Panc1 (cell line): ENCODE data around the gene LPP. TPM values are rescaled to one million over a fixed set of nuclear protein-coding genes. Genes with fewer than 3 reads are reported as not detected.

Experiments
- ATAC-seq: fragments of 200-7000 bp; cut with Tn5 transposase; 2 replicates; pipeline ENCODE4 v1.9.1; 2020; ENCODE audit warnings: mild to moderate bottlenecking, moderate library complexity
- BruUV-seq: library from RNA; stranded (reverse); fragments of 400-500 nt; replicated peaks from 2 replicates; lab custom pipeline; 2021; lab: Mats Ljungman, UMichigan
- CTCF ChIA-PET: fragments of 300-600 bp; sonication (Branson Sonifier 250); formaldehyde crosslinking; loops from one replicate; lab custom pipeline; 2022; ENCODE audit warnings: antibody characterized with exemption; lab: Charles Lee
- POLR2A ChIA-PET: fragments of 300-600 bp; sonication (Branson Sonifier 250); formaldehyde crosslinking; loops from one replicate; lab custom pipeline; 2022; ENCODE audit warnings: antibody characterized with exemption; lab: Charles Lee
- DNase-seq: peaks from one replicate; pipeline ENCODE4 v3.0.0-alpha.2; 2010; ENCODE audit warnings: low read depth, low spot score
- H3K27ac ChIP-seq: 2 replicates; pipeline ENCODE4 v1.5.1; 2011; ENCODE audit warnings: mild to moderate bottlenecking, low read length, inconsistent platforms
- H3K27me3 ChIP-seq: fragments of 200-500 bp; sonication (Bioruptor generic); 2 replicates; pipeline ENCODE4 v1.6.0; 2014; ENCODE audit warnings: low read length, inconsistent platforms; ENCODE audit not compliant: control insufficient read depth, insufficient read depth
- H3K36me3 ChIP-seq: fragments of 200-500 bp; sonication (Bioruptor generic); 2 replicates; pipeline ENCODE4 v1.5.1; 2014; ENCODE audit warnings: inconsistent platforms, mild to moderate bottlenecking, low read length, moderate library complexity; ENCODE audit not compliant: control insufficient read depth, insufficient read depth
- H3K4me1 ChIP-seq: 2 replicates; pipeline ENCODE4 v1.5.1; 2011; ENCODE audit warnings: inconsistent platforms, mild to moderate bottlenecking, low read length, moderate library complexity; ENCODE audit not compliant: control insufficient read depth, insufficient read depth
- H3K4me3 ChIP-seq, 2 experiments: 2 replicates each; pipeline ENCODE4 v1.5.1; 2011 to 2012; ENCODE audit warnings: low read depth in 2 of 2, low read length in 2 of 2, mild to moderate bottlenecking in 2 of 2, inconsistent platforms in 1 of 2, moderate library complexity in 1 of 2
- H3K9me3 ChIP-seq: fragments of 200-500 bp; sonication (Bioruptor generic); 2 replicates; pipeline ENCODE4 v1.5.1; 2014; ENCODE audit warnings: low read depth, mild to moderate bottlenecking, inconsistent platforms, low read length, moderate library complexity; ENCODE audit not compliant: control insufficient read depth, insufficient read depth
- CTCF ChIP-seq: fragments of 450-650 bp; IDR thresholded peaks from 2 replicates; pipeline ENCODE4 v1.5.1; 2017; ENCODE audit warnings: mild to moderate bottlenecking
- POLR2AphosphoS5 ChIP-seq: IDR thresholded peaks from 2 replicates; pipeline ENCODE4 v1.6.1; 2012; ENCODE audit warnings: mild to moderate bottlenecking, low read depth, low read length, moderate library complexity
- REST ChIP-seq, 2 experiments: IDR thresholded peaks; 2 replicates each; pipeline ENCODE4 v1.6.1; 2011 to 2012; ENCODE audit warnings: low read depth in 2 of 2, control low read depth in 1 of 2, low read length in 1 of 2, mild to moderate bottlenecking in 1 of 2, moderate library complexity in 1 of 2; ENCODE audit not compliant: insufficient read depth in 1 of 2
- SIN3A ChIP-seq: IDR thresholded peaks from 2 replicates; pipeline ENCODE4 v1.6.1; 2012; ENCODE audit warnings: low read depth, mild to moderate bottlenecking, low read length, moderate library complexity, borderline replicate concordance; ENCODE audit not compliant: insufficient read depth
- TCF7L2 ChIP-seq: IDR thresholded peaks from 2 replicates; pipeline ENCODE4 v1.6.1; 2011; ENCODE audit warnings: mild to moderate bottlenecking, low read depth, low read length, inconsistent platforms
- in situ Hi-C: cut with HindIII; loops from 2 replicates; pipeline ENCODE4 v1.10.0; 2016; ENCODE audit warnings: low sequenced_read_pairs, low pct_unique_long_range_greater_than_20kb
- intact Hi-C: fragments of 100-400 bp; cut with micrococcal nuclease; formaldehyde crosslinking; loops from one replicate; pipeline ENCODE4 v1.10.0; 2022; ENCODE audit not compliant: unreplicated experiment
- total RNA-seq: library from RNA; stranded (reverse); gene quantifications from one replicate; pipeline ENCODE4 v1.2.1, GENCODE V29; 2021; ENCODE audit not compliant: unreplicated experiment

Gene LPP
- total RNA-seq, 1 experiment from 2014 or later = 90.0 TPM

GRCh38 chr3:188122571-188123169, 31.3 kb upstream of the LPP start:
- H3K36me3 ChIP-seq = no peaks in the 10 kb centered on the region
- in situ Hi-C loops (no loop called here), intact Hi-C loops (no loop called here)
- no peaks in the 10 kb centered on the region for H3K9me3 ChIP-seq
- ATAC-seq (no peak), DNase-seq (no peak)
- no peak for TF ChIP-seq SIN3A
- TF ChIP-seq TCF7L2 = no peak
- no peak for TF ChIP-seq CTCF
- TF ChIP-seq POLR2AphosphoS5 = no peak
- TF ChIP-seq REST (IDR thresholded peaks at IDR 0.05; ENCODE audit: insufficient read depth in 1 of 2, low read depth in 2 of 2, low read length in 1 of 2) = no peak
- POLR2A ChIA-PET = interaction anchor here (0.6 kb wide), 1 partner anchor 61 kb away, joined by 3 read pairs; no protein-coding TSS in a partner anchor
- CTCF ChIA-PET = no interaction called here
- no peaks in the 10 kb centered on the region for H3K27me3 ChIP-seq
- no peak overlapping the region for H3K4me3 ChIP-seq
- no TSS peak for BruUV-seq
- no peak overlapping the region for H3K27ac ChIP-seq
- H3K4me1 ChIP-seq = no peaks in the 10 kb centered on the region

GRCh38 chr3:188123170-188123905, 30.6 kb upstream of the LPP start:
- TF ChIP-seq CTCF (no peak), REST (IDR thresholded peaks at IDR 0.05; ENCODE audit: insufficient read depth in 1 of 2, low read depth in 2 of 2, low read length in 1 of 2) (no peak), SIN3A (no peak), POLR2AphosphoS5 (no peak), TCF7L2 (no peak)
- Histone ChIP-seq H3K4me1 (no peaks in the 10 kb centered on the region), H3K36me3 (no peaks in the 10 kb centered on the region), H3K4me3 (no peak overlapping the region), H3K27me3 (no peaks in the 10 kb centered on the region), H3K27ac (no peak overlapping the region), H3K9me3 (no peaks in the 10 kb centered on the region)
- no TSS peak for BruUV-seq
- intact Hi-C loops = no loop called here
- in situ Hi-C loops = no loop called here
- ATAC-seq (no peak), DNase-seq (no peak)
- CTCF ChIA-PET = no interaction called here
- POLR2A ChIA-PET = no interaction called here
